HG03354 (cell line): ENCODE measurements around the gene LAMB3.

Experiments
- ATAC-seq: cut with Tn5 transposase; IDR thresholded peaks from one replicate; pipeline ENCODE4 v1.9.1; 2021; ENCODE audit warnings: mild to moderate bottlenecking; ENCODE audit not compliant: unreplicated experiment, poor library complexity, severe bottlenecking

The LAMB3 gene

GRCh38 chr1:209641832-209642172, 10.4 kb downstream of the LAMB3 start:
- ATAC-seq, result no peak

GRCh38 chr1:209635850-209636249, 16.4 kb downstream of the LAMB3 start:
- no peak for ATAC-seq

GRCh38 chr1:209634005-209634737, 18.1 kb downstream of the LAMB3 start:
- no peak for ATAC-seq

GRCh38 chr1:209633335-209633997, 18.8 kb downstream of the LAMB3 start:
- ATAC-seq, result no peak

- no peak for ATAC-seq
Observed at GRCh38 chr1:209630383-209631225, 21.6 kb downstream of the LAMB3 start.

GRCh38 chr1:209629621-209630382, 22.4 kb downstream of the LAMB3 start:
- no peak for ATAC-seq

- ATAC-seq, result no peak
Observed at GRCh38 chr1:209628618-209629299, 23.5 kb downstream of the LAMB3 start.

- ATAC-seq, result peak; percentile 93
Observed at GRCh38 chr1:209627732-209628196, 24.5 kb downstream of the LAMB3 start.

- ATAC-seq, result peak; percentile 6
Observed at GRCh38 chr1:209627027-209627731, 25.0 kb downstream of the LAMB3 start.

GRCh38 chr1:209626346-209627026, 25.7 kb downstream of the LAMB3 start:
- no peak for ATAC-seq

GRCh38 chr1:209625791-209626285, 26.4 kb downstream of the LAMB3 start:
- ATAC-seq, result no peak

- ATAC-seq, result no peak
Observed at GRCh38 chr1:209624558-209625549, 27.4 kb downstream of the LAMB3 start.

- no peak for ATAC-seq
Observed at GRCh38 chr1:209622841-209623829, 29.1 kb downstream of the LAMB3 start.

GRCh38 chr1:209621741-209622655, 30.2 kb downstream of the LAMB3 start:
- no peak for ATAC-seq

- ATAC-seq, result no peak
Observed at GRCh38 chr1:209621286-209621685, 30.9 kb downstream of the LAMB3 start.
